GM19467 (cell line): ENCODE data around the gene MZB1.
"Not testable (repeated sequence)": the region's sequence is repeated elsewhere in the genome, so short reads cannot be mapped to it uniquely, and the experiment has no call there.

ENCODE experiments used
- ATAC-seq: cut with Tn5 transposase; IDR thresholded peaks from one replicate; pipeline ENCODE4 v1.9.1; 2021; ENCODE audit warnings: mild to moderate bottlenecking, moderate library complexity; ENCODE audit not compliant: unreplicated experiment

MZB1 gene

GRCh38 chr5:139410993-139411828, 21.5 kb upstream of the MZB1 start:
- no peak for ATAC-seq

- ATAC-seq, result no peak
Measured at GRCh38 chr5:139410121-139410992, 20.6 kb upstream of the MZB1 start.

GRCh38 chr5:139409116-139409515, 19.4 kb upstream of the MZB1 start:
- not testable (repeated sequence) for ATAC-seq

GRCh38 chr5:139408191-139408590, 18.5 kb upstream of the MZB1 start:
- no peak for ATAC-seq

GRCh38 chr5:139407517-139407916, 17.8 kb upstream of the MZB1 start:
- no peak for ATAC-seq

GRCh38 chr5:139406963-139407362, 17.2 kb upstream of the MZB1 start:
- no peak for ATAC-seq

GRCh38 chr5:139404484-139404840, 14.7 kb upstream of the MZB1 start:
- ATAC-seq, result no peak

- ATAC-seq, result peak; percentile 85
Measured at GRCh38 chr5:139403787-139404483, 14.2 kb upstream of the MZB1 start, which contains the start of gene SPATA24. Gene SPATA24, minus strand, starts transcription at chr5:139404089. Its CDS starts 29 bp downstream, at chr5:139404060.

- ATAC-seq, result no peak
Measured at GRCh38 chr5:139403418-139403786, 13.7 kb upstream of the MZB1 start.

- ATAC-seq, result no peak
Measured at GRCh38 chr5:139402561-139403158, 12.9 kb upstream of the MZB1 start.

- no peak for ATAC-seq
Measured at GRCh38 chr5:139401546-139401945, 11.8 kb upstream of the MZB1 start.

GRCh38 chr5:139399501-139400121, 9.9 kb upstream of the MZB1 start:
- no peak for ATAC-seq

GRCh38 chr5:139397921-139398320, 8.2 kb upstream of the MZB1 start:
- ATAC-seq, result no peak

- no peak for ATAC-seq
Measured at GRCh38 chr5:139396691-139397090, 7.0 kb upstream of the MZB1 start.

- no peak for ATAC-seq
Measured at GRCh38 chr5:139395844-139396640, 6.3 kb upstream of the MZB1 start.

GRCh38 chr5:139394654-139395566, 5.2 kb upstream of the MZB1 start, which contains the start of gene PROB1:
Gene PROB1, minus strand, starts transcription at chr5:139395104. Its CDS starts 23 bp downstream, at chr5:139395081.
- ATAC-seq, result no peak

GRCh38 chr5:139394123-139394653, 4.5 kb upstream of the MZB1 start:
- peak; percentile 24 for ATAC-seq

GRCh38 chr5:139393497-139394122, 3.9 kb upstream of the MZB1 start:
- no peak for ATAC-seq
